Endodermal cell (in vitro differentiated cells): Measurements from ENCODE around the gene ARHGAP35. TPM values are rescaled to one million over a fixed set of nuclear protein-coding genes. Genes with fewer than 3 reads are reported as not detected.
"Not testable (repeated sequence)": the region's sequence is repeated elsewhere in the genome, so short reads cannot be mapped to it uniquely, and the experiment has no call there.

Experiments
- DNase-seq: peaks from one replicate; pipeline ENCODE4 v3.0.0-alpha.2; 2017
- H3K27ac ChIP-seq: 2 replicates; pipeline ENCODE4 v1.5.1; 2013; ENCODE audit warnings: mild to moderate bottlenecking, low read depth, low read length, moderate library complexity
- H3K27me3 ChIP-seq: 2 replicates; pipeline ENCODE4 v1.6.1; 2013; ENCODE audit warnings: mild to moderate bottlenecking, low read length, moderate library complexity; ENCODE audit not compliant: insufficient read depth, control insufficient read depth, poor library complexity, severe bottlenecking
- H3K36me3 ChIP-seq: 2 replicates; pipeline ENCODE4 v1.7.0; 2013; ENCODE audit warnings: mild to moderate bottlenecking, low read length, moderate library complexity; ENCODE audit not compliant: control insufficient read depth, insufficient read depth
- H3K4me1 ChIP-seq: one replicate; pipeline ENCODE4 v1.7.0; 2013; ENCODE audit warnings: low read length; ENCODE audit not compliant: control insufficient read depth, insufficient read depth
- H3K4me3 ChIP-seq: 2 replicates; pipeline ENCODE4 v1.5.1; 2013; ENCODE audit warnings: mild to moderate bottlenecking, low read length, moderate library complexity
- H3K9ac ChIP-seq: 2 replicates; pipeline ENCODE4 v1.6.1; 2013; ENCODE audit warnings: mild to moderate bottlenecking, low read length, moderate library complexity; ENCODE audit not compliant: poor library complexity, severe bottlenecking; ENCODE audit errors: extremely low read depth
- H3K9me3 ChIP-seq: 2 replicates; pipeline ENCODE4 v1.6.1; 2013; ENCODE audit warnings: mild to moderate bottlenecking, low read length, moderate library complexity; ENCODE audit not compliant: control insufficient read depth
- H3K27ac Mint-ChIP-seq: 2 replicates; pipeline ENCODE4 v1.8.0; 2020; ENCODE audit warnings: mixed read lengths
- H3K27me3 Mint-ChIP-seq: 2 replicates; pipeline ENCODE4 v1.8.0; 2021; ENCODE audit warnings: mild to moderate bottlenecking, mixed read lengths; ENCODE audit not compliant: insufficient read depth
- H3K36me3 Mint-ChIP-seq: 2 replicates; pipeline ENCODE4 v1.8.0; 2020; ENCODE audit warnings: low read depth, mixed read lengths
- H3K4me1 Mint-ChIP-seq: 2 replicates; pipeline ENCODE4 v1.8.0; 2020; ENCODE audit warnings: mixed read lengths
- H3K4me3 Mint-ChIP-seq: 2 replicates; pipeline ENCODE4 v1.8.0; 2020; ENCODE audit warnings: mild to moderate bottlenecking, moderate library complexity, mixed read lengths
- H3K9me3 Mint-ChIP-seq: 2 replicates; pipeline ENCODE4 v1.8.0; 2020; ENCODE audit warnings: mild to moderate bottlenecking, mixed read lengths
- WGBS, 2 experiments: methylation state at CpG; one replicate each; pipeline versions ENCODE4 v1.1.5 to v1.1.7; 2013; ENCODE audit warnings: missing lambda C conversion rate in 2 of 2, mixed read lengths in 1 of 2; ENCODE audit not compliant: insufficient coverage in 1 of 2, insufficient read length in 1 of 2; 5-methylcytosine and 5-hydroxymethylcytosine counted together
- total RNA-seq, 2 donors: library from RNA; stranded (reverse); fragmentation: NEBNext Ultra II Directional in 1 of 2; extraction: Animal tissue kit (Norgen Biotek cat#: 25700) in 1 of 2; gene quantifications; 2 replicates in 1 of 2; 3 replicates in 1 of 2; pipeline ENCODE4 v1.2.1, GENCODE V29; 2021
- TF ChIP-seq, protein P1 (sequence below): fragments of 200-600 bp; sonication (generic); conservative IDR thresholded peaks from 2 replicates; pipeline ENCODE4 v1.5.0; 2021; ENCODE audit warnings: antibody characterized with exemption, mild to moderate bottlenecking

Gene ARHGAP35
- total RNA-seq, 2 donors from 2014 or later = 41.4 to 41.6 TPM

DNA sequence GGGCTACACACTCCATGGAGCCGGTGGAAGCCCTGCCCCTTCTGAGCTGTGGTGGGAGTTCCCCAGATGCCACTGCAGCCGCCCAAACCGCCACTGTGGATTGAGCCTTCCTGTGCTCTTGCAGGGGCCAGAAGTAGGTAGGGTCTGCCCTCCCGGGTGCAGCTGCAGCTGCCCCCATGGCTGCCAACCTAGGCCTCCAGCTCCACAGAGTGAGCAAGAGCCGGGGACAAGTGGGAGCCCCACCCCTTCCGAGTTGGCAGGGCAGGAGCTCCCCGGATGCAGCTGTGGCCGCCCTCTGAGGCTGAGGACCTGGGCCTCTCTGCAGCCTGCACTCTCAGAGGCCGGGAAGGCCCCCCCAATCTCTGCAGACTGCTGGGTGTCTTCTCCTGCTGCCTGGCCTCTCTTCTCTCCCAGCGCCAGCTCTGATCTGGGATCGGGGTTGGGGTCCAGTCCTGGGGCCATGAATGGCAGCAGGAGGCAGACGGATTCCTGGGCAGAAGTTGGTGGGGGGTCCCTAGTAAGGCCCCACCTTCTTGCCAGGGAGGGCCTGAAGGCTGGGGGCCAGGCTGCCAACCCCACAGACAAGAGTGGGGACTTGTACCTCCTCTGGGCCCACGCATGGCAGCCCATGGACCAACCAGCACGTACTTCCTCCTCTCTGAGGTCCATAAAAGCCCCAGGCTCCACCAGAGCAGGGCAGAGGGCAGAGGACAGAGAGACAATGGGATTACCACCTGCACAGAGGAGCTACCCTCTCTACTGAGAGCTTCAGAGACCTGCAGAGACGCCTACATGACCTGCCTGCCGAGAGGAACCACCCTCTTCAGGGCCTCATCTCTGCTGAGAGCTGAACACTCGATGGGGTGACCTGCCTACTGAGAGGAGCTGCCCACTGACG, 39.0 kb upstream of the ARHGAP35 start:
- H3K4me1 Mint-ChIP-seq = peaks cover 5% of the 10 kb centered on the region
- TF ChIP-seq, protein P1, sequence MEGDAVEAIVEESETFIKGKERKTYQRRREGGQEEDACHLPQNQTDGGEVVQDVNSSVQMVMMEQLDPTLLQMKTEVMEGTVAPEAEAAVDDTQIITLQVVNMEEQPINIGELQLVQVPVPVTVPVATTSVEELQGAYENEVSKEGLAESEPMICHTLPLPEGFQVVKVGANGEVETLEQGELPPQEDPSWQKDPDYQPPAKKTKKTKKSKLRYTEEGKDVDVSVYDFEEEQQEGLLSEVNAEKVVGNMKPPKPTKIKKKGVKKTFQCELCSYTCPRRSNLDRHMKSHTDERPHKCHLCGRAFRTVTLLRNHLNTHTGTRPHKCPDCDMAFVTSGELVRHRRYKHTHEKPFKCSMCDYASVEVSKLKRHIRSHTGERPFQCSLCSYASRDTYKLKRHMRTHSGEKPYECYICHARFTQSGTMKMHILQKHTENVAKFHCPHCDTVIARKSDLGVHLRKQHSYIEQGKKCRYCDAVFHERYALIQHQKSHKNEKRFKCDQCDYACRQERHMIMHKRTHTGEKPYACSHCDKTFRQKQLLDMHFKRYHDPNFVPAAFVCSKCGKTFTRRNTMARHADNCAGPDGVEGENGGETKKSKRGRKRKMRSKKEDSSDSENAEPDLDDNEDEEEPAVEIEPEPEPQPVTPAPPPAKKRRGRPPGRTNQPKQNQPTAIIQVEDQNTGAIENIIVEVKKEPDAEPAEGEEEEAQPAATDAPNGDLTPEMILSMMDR = no peak
- Histone ChIP-seq H3K27me3 (peaks cover 93% of the 10 kb centered on the region), H3K9ac (no peak overlapping the region), H3K9me3 (no peaks in the 10 kb centered on the region), H3K4me3 (no peak overlapping the region), H3K4me1 (no peaks in the 10 kb centered on the region), H3K36me3 (no peaks in the 10 kb centered on the region), H3K27ac (no peak overlapping the region)
- H3K36me3 Mint-ChIP-seq = no peaks in the 10 kb centered on the region
- peaks cover 2% of the 10 kb centered on the region for H3K9me3 Mint-ChIP-seq
- peak; percentile 58 for DNase-seq
- no peak overlapping the region for H3K27ac Mint-ChIP-seq
- H3K4me3 Mint-ChIP-seq = no peak overlapping the region
- 82 to 90% methylated on average over 12 to 18 of the region's 18 CpGs for WGBS, 2 experiments
- H3K27me3 Mint-ChIP-seq = peaks cover 99% of the 10 kb centered on the region

- peaks cover 93% of the 10 kb centered on the region for H3K27me3 ChIP-seq
- H3K36me3 ChIP-seq, H3K9me3 Mint-ChIP-seq, DNase-seq, H3K36me3 Mint-ChIP-seq, H3K4me1 Mint-ChIP-seq, H3K27ac Mint-ChIP-seq, H3K9me3 ChIP-seq, H3K27ac ChIP-seq, H3K9ac ChIP-seq, H3K4me3 Mint-ChIP-seq, H3K4me1 ChIP-seq, H3K4me3 ChIP-seq: not testable (repeated sequence)
- H3K27me3 Mint-ChIP-seq = peaks cover 99% of the 10 kb centered on the region
- WGBS, 2 experiments = 87 to 100% methylated on average over 1 to 4 of the region's 4 CpGs
Observed at GRCh38 chr19:46822410-46822787, 38.4 kb upstream of the ARHGAP35 start.

DNA sequence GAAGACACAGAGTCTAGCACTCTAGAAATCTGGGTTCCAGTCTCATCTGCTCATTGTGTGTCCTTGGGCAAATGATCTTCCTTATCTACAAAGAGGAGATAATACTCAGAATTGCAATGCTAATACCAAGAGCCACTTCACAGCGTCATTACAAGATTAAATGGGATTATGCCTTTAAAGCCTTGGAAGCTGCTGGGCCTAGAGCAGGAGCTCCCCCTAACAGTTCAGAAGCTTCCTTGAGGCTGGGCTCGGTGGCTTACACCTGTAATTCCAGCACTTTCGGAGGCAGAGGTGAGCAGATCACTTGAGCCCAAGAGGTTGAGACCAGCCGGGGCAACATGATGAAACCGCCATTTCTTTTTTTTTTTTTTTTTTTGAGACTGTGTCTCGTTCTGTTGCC, 37.7 kb upstream of the ARHGAP35 start:
- no peaks in the 10 kb centered on the region for H3K36me3 ChIP-seq
- DNase-seq = peak; percentile 68
- Mint-ChIP-seq H3K27me3 (peaks cover 99% of the 10 kb centered on the region), H3K4me3 (no peak overlapping the region), H3K4me1 (peaks cover 5% of the 10 kb centered on the region), H3K27ac (no peak overlapping the region), H3K9me3 (peaks cover 2% of the 10 kb centered on the region), H3K36me3 (no peaks in the 10 kb centered on the region)
- H3K9ac ChIP-seq = no peak overlapping the region
- H3K4me3 ChIP-seq = no peak overlapping the region
- 68 to 81% methylated on average over 2 to 5 of the region's 6 CpGs for WGBS, 2 experiments
- H3K27ac ChIP-seq = no peak overlapping the region
- TF ChIP-seq, protein P1 = peak; percentile 30
- no peaks in the 10 kb centered on the region for H3K9me3 ChIP-seq
- peaks cover 93% of the 10 kb centered on the region for H3K27me3 ChIP-seq
- no peaks in the 10 kb centered on the region for H3K4me1 ChIP-seq
